Activated CD8-positive, alpha-beta memory T cell treated with anti-CD3 and anti-CD28 coated beads for 4 hours (primary cell): Measurements from ENCODE around the gene PCDHB4.
"Not testable (repeated sequence)": the region's sequence is repeated elsewhere in the genome, so short reads cannot be mapped to it uniquely, and the experiment has no call there.

Experiments used
- DNase-seq, 2 donors: peaks; one replicate each; pipeline ENCODE4 v3.0.0-alpha.2; 2020; ENCODE audit warnings: low read depth in 2 of 2

The PCDHB4 gene

DNA sequence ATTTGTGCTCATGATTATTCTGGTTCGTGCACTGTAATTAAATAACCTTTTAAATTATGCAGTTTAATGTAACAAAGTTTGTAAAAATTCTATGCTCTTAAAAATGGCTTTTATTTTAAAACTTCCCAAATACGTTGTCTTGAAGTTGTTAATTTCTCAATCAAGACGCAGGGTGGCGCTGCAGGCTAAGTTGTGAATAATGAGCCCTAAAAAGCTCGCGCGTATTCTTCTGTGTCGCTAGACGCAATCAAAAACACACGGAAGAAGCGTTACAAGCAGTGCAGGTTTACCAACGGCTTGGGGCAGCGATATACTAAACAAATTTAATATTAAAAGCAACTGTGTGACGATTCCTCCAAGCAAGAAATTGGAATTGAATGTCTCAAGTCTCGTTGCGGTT lies at the start of gene PCDHB4:
Gene PCDHB4 (plus strand): TSS at position 256 of the 400 bp plus-strand sequence. CDS start 181 bp downstream, outside the sequence.
- no peak for DNase-seq

DNA sequence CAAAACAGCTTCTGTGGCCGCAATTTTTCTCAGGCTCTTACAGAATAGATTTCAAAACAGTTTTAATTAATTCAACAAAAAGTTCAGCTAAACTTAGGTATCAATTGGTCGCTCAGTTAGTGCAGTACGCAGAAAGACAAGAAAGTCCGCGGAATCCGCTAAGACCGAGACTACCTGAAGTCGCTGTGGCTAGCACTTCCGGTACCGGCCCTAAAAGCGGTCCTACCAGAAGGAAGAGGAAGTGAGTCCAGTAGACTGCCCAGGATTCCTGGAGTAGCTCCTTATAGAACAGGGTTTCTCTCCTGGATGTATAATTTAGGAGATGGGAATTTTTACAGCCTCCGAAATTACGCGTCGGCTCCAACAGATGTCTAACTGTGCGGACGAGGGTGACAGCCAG lies 43.8 kb upstream of the PCDHB4 start:
- DNase-seq, result no peak

DNA sequence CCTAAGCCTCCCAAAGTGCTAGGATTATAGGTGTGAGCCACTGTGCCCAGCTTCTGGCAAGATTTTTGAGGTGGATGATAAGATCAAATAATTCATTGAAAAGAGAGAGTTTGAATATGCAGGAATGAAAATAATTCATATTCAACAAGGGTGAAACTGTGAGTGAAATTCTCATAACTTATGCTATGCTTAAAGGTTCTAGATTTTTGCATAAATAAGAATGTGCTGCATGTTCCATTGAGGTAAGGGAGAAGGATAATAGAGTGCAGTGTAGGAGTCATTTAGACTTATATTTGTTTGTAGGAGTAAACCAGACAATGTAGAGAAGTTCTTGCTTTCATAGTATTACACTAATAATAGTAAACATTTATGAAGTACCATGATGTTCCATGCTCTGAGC lies 39.4 kb upstream of the PCDHB4 start:
- no peak for DNase-seq

DNA sequence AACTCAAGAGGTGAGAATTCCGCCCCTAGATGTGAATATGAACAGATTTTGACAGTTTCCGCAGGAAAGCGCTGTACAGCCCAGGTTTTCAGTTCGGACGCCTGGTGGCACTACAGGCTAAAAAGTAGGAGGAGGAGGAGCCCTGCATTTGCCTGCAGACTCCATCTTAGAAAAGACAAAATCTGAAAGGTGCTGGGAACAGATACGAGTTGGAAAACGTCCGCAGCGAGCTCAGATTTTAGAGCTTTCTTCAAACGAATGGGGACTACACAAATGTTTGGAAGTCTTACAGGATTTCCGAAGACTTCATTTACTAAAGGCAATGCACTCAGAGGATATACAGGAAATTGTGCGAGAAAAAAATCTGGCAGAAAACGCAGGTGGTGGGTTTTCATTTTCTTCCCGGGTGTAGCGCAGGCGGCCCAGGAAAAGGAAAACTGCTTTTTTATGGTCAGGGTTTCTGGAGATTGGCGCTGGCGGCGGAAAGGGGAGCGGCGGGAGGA lies 37.1 kb upstream of the PCDHB4 start:
- no peak for DNase-seq

DNA sequence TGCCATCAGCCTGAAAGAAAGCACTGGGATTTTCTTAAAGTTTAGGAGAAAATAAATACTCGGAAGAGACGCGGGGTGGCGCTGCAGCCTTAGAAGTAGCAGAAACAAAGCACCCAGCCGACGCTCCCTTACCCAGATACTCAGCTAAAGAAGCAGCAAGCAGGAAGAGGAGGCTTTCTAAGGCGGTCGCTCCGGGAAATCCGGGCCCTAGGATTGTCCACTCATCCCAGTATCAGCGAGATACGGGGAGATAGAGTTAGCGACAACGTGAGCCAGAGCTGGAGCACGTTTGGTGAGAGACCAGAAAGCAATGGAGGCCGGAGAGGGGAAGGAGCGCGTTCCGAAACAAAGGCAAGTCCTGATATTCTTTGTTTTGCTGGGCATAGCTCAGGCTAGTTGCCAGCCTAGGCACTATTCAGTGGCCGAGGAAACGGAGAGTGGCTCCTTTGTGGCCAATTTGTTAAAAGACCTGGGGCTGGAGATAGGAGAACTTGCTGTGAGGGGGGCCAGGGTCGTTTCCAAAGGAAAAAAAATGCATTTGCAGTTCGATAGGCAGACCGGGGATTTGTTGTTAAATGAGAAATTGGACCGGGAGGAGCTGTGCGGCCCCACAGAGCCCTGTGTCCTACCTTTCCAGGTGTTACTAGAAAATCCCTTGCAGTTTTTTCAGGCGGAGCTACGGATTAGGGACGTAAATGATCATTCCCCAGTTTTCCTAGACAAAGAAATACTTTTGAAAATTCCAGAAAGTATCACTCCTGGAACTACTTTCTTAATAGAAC lies 26.9 kb upstream of the PCDHB4 start, which contains the start of gene PCDHB2:
Gene PCDHB2 (plus strand): TSS at position 135 of the 782 bp plus-strand sequence. CDS start 176 bp downstream, at position 311.
- no peak for DNase-seq

DNA sequence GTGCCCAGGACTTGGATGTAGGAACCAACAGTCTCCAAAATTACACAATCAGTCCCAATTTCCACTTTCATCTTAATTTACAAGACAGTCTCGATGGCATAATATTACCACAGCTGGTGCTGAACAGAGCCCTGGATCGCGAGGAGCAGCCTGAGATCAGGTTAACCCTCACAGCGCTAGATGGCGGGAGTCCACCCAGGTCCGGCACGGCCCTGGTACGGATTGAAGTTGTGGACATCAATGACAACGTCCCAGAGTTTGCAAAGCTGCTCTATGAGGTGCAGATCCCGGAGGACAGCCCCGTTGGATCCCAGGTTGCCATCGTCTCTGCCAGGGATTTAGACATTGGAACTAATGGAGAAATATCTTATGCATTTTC lies 26.4 kb upstream of the PCDHB4 start:
- DNase-seq, result no peak

DNA sequence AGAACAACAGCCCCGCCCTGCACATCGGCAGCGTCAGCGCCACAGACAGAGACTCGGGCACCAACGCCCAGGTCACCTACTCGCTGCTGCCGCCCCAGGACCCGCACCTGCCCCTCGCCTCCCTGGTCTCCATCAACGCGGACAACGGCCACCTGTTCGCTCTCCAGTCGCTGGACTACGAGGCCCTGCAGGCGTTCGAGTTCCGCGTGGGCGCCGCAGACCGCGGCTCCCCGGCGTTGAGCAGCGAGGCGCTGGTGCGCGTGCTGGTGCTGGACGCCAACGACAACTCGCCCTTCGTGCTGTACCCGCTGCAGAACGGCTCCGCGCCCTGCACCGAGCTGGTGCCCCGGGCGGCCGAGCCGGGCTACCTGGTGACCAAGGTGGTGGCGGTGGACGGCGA lies 25.4 kb upstream of the PCDHB4 start:
- not testable (repeated sequence) for DNase-seq

DNA sequence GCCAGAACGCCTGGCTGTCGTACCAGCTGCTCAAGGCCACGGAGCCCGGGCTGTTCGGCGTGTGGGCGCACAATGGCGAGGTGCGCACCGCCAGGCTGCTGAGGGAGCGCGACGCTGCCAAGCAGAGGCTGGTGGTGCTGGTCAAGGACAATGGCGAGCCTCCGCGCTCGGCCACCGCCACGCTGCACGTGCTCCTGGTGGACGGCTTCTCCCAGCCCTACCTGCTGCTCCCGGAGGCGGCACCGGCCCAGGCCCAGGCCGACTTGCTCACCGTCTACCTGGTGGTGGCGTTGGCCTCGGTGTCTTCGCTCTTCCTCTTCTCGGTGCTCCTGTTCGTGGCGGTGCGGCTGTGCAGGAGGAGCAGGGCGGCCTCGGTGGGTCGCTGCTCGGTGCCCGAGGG lies 25.0 kb upstream of the PCDHB4 start:
- DNase-seq, result not testable (repeated sequence)

DNA sequence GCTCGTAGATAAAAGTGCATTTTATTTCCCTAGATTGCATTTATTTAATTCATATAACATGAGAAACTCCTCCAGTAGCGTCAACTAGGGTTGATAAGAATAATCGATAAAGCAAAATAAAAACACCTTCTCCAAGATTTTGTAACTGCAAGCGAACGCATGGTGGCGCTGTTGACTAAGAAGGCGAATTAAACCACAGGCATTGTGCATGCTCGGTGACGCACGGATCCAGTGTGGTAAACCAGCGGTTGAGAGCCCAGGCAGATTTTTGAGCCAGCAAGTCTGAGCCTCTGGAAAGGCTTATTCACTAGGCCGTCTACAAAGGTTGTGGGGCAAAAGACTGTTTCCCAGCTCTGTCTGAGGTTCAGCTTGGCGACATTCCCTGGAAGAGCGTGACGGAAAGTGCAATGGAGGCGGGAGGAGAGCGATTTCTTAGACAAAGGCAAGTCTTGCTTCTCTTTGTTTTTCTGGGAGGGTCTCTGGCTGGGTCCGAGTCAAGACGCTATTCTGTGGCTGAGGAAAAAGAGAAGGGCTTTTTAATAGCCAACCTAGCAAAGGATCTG lies 21.3 kb upstream of the PCDHB4 start, which contains the start of gene PCDHB3:
Gene PCDHB3 (plus strand): TSS at position 231 of the 563 bp plus-strand sequence. CDS start 177 bp downstream, at position 408.
- no peak for DNase-seq

DNA sequence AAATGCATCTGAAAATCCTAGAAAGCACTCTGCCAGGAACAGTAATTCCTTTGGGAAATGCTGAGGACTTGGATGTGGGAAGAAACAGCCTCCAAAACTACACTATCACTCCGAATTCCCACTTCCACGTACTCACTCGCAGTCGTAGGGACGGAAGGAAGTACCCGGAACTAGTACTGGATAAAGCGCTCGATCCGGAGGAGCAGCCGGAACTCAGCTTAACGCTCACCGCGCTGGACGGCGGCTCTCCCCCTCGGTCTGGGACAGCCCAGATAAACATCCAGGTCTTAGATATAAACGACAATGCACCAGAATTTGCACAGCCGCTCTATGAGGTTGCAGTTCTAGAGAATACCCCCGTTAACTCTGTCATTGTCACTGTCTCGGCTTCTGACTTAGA lies 20.6 kb upstream of the PCDHB4 start:
- no peak for DNase-seq

DNA sequence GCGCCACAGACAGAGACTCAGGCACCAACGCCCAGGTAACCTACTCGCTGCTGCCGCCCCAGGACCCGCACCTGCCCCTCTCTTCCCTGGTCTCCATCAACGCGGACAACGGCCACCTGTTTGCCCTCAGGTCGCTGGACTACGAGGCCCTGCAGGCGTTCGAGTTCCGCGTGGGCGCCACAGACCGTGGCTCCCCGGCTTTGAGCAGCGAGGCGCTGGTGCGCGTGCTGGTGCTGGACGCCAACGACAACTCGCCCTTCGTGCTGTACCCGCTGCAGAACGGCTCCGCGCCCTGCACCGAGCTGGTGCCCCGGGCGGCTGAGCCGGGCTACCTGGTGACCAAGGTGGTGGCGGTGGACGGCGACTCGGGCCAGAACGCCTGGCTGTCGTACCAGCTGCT lies 19.5 kb upstream of the PCDHB4 start:
- DNase-seq, result not testable (repeated sequence)

DNA sequence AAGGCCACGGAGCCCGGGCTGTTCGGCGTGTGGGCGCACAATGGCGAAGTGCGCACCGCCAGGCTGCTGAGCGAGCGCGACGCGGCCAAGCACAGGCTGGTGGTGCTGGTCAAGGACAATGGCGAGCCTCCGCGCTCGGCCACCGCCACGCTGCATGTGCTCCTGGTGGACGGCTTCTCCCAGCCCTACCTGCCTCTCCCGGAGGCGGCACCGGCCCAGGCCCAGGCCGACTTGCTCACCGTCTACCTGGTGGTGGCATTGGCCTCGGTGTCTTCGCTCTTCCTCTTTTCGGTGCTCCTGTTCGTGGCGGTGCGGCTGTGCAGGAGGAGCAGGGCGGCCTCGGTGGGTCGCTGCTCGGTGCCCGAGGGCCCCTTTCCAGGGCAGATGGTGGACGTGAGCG lies 19.1 kb upstream of the PCDHB4 start:
- DNase-seq, result not testable (repeated sequence)

DNA sequence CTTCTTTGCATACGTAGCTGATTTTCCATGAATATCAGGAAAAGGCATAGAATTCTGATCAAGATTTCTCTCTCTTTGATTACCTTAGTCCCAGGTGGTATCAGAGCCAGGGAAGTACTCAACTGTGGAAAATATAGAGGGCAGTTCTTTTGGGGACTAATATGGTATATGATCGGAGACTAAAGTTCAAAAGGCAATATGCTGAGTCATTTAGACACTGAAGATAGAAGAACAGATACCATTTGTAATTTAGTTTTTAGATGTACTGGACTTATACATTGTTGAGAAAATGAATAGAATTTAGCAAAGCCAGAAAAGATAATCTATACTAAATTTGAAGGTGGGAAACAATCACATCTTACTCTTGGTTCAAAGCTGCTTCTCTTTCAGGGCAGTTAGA lies 16.3 kb upstream of the PCDHB4 start:
- DNase-seq, result no peak

DNA sequence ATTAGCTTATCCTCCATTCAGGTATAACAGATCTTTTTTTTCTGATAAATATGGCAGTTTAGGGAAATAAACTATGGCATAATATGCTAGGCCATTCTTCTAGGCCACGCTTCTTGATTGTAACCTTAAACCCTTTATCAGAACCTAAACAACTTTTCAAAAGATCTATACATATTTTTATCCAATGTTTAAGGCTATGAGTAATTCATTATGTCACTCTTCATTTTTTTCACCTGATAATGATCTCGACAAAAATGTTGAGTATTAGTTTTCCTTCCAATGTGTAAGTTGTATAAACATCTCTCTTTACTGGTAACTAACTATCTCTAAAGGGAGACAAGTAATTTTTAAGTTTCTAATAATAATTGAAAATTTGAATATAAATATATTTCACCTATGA lies 2.4 kb upstream of the PCDHB4 start:
- no peak for DNase-seq

DNA sequence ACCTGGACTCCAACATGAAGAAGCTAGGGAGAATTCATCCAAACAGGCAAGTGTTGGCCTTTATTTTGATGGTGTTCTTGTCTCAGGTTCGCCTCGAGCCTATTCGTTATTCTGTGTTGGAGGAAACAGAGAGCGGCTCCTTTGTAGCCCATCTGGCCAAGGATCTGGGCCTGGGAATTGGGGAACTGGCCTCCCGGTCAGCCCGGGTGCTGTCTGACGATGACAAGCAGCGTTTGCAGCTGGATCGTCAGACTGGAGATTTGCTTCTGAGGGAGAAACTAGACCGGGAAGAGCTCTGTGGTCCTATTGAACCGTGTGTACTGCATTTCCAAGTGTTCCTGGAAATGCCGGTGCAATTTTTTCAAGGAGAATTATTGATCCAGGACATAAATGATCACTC lies 367 bp downstream of the PCDHB4 start:
- DNase-seq, result no peak

DNA sequence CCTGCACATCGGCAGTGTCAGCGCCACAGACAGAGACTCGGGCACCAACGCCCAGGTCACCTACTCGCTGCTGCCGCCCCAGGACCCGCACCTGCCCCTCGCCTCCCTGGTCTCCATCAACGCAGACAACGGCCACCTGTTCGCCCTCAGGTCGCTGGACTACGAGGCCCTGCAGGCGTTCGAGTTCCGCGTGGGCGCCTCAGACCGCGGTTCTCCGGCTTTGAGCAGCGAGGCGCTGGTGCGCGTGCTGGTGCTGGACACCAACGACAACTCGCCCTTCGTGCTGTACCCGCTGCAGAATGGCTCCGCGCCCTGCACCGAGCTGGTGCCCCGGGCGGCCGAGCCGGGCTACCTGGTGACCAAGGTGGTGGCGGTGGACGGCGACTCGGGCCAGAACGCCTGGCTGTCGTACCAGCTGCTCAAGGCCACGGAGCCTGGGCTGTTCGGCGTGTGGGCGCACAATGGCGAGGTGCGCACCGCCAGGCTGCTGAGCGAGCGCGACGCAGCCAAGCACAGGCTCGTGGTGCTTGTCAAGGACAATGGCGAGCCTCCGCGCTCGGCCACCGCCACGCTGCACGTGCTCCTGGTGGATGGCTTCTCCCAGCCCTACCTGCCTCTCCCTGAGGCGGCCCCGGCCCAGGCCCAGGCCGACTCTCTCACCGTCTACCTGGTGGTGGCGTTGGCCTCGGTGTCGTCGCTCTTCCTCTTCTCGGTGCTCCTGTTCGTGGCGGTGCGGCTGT lies 1.9 kb downstream of the PCDHB4 start:
- not testable (repeated sequence) for DNase-seq

DNA sequence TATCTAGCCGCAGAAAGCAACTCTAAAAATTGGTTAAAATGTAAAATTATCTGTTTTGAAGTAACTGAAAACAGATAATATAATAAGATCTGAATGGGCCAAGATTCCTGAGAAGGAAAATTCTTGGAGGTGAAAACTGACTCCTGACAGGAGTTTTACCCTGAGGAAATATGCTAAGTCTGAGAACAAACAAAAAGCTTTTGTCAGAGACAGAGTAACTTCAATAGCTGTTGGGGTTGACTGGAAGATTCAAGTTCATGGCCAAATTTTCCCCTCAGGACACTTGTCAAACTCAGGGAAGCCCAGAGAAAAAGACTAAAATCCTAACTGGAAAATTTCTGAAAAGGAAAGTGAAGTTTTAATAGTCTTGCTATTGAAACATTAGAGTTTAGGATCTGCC lies 5.7 kb downstream of the PCDHB4 start:
- DNase-seq, result no peak

DNA sequence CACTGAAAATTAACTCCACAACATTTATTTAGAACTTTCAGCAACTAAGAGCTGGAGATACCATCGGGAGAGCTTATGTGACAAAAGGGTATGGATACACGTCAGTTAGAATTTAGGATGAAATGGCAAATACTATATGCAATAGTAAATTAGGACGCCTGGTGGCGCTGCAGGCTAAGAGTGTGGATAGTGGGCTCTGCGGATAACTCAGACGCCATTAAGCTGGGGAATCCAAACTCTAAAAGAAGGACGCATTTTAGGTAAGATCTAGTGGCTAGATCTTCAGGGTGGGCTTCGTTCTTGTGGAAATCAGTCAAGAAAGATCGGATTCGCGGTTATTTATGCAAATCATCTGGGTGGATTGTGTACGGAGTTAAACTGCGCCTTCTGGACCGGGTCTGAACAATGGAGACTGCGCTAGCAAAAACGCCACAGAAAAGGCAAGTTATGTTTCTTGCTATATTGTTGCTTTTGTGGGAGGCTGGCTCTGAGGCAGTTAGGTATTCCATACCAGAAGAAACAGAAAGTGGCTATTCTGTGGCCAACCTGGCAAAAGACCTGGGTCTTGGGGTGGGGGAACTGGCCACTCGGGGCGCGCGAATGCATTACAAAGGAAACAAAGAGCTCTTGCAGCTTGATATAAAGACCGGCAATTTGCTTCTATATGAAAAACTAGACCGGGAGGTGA lies 13.6 kb downstream of the PCDHB4 start, which contains the start of gene PCDHB5:
Gene PCDHB5 (plus strand): TSS at position 177 of the 688 bp plus-strand sequence. CDS start 229 bp downstream, at position 406.
- DNase-seq, result no peak

DNA sequence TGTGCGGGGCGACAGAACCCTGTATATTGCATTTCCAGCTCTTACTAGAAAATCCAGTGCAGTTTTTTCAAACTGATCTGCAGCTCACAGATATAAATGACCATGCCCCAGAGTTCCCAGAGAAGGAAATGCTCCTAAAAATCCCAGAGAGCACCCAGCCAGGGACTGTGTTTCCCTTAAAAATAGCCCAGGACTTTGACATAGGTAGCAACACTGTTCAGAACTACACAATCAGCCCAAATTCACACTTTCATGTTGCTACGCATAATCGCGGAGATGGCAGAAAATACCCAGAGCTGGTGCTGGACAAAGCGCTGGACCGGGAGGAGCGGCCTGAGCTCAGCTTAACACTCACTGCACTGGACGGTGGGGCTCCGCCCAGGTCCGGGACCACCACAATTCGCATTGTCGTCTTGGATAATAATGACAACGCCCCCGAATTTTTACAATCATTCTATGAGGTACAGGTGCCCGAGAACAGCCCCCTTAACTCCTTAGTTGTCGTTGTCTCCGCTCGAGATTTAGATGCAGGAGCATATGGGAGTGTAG lies 14.2 kb downstream of the PCDHB4 start:
- DNase-seq, result no peak

DNA sequence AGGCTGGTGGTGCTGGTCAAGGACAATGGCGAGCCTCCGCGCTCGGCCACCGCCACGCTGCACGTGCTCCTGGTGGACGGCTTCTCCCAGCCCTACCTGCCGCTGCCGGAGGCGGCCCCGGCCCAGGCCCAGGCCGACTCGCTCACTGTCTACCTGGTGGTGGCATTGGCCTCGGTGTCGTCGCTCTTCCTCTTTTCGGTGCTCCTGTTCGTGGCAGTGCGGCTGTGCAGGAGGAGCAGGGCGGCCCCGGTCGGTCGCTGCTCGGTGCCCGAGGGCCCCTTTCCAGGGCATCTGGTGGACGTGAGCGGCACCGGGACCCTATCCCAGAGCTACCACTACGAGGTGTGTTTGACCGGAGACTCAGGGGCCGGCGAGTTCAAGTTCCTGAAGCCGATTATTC lies 15.7 kb downstream of the PCDHB4 start:
- not testable (repeated sequence) for DNase-seq

DNA sequence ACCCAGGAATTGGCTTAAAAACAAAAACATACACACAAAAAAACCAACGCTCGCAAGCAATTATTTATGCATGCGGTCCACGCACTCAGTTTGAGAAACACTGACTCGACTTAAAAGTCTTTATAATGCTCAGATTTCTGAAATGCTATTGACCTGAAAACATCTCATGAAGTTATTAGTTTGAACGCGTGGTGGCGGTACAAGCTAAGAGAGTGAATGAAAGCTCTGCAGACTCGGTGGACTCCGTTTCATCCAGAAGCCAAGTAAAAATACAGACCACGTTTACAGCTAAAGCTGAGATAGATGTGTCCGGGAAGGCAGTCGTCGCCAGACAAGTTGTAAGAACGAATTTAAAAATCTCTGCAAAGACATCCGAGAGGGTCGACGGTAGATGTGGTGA lies 28.2 kb downstream of the PCDHB4 start, which contains the start of gene PCDHB6:
Gene PCDHB6 (plus strand): TSS at position 246 of the 400 bp plus-strand sequence. CDS start 201 bp downstream, outside the sequence.
- no peak for DNase-seq
